T-helper 17 cell (primary cell): ENCODE results near the gene C1orf174. TPM values are rescaled to one million over a fixed set of nuclear protein-coding genes. Genes with fewer than 3 reads are reported as not detected.
A peak's percentile ranks its signal among the peaks of the same experiment; 100 is the strongest.

ENCODE experiments used
- ATAC-seq: fragments of 150-1000 bp; cut with Tn5 transposase; 2 replicates; pipeline ENCODE4 v1.10.0; 2021; ENCODE audit warnings: mild to moderate bottlenecking, moderate library complexity
- DNase-seq, 3 donors: peaks; one replicate each; pipeline versions ENCODE4 v3.0.0 to v3.0.0-alpha.2; 2020 to 2021
- H3K9me3 ChIP-seq: one replicate; pipeline ENCODE4 v1.7.0; 2013; ENCODE audit warnings: low read length, mild to moderate bottlenecking; ENCODE audit not compliant: control insufficient read depth, poor library complexity, severe bottlenecking
- H3K27ac Mint-ChIP-seq: one replicate; pipeline ENCODE4 v1.8.0; 2022; ENCODE audit warnings: mild to moderate bottlenecking, moderate library complexity, mixed read lengths
- H3K27me3 Mint-ChIP-seq: one replicate; pipeline ENCODE4 v1.8.0; 2022; ENCODE audit warnings: mixed read lengths
- H3K36me3 Mint-ChIP-seq: one replicate; pipeline ENCODE4 v1.8.0; 2022; ENCODE audit warnings: low read depth, mixed read lengths
- H3K4me1 Mint-ChIP-seq: one replicate; pipeline ENCODE4 v1.8.0; 2022; ENCODE audit warnings: mild to moderate bottlenecking, mixed read lengths
- H3K4me3 Mint-ChIP-seq: one replicate; pipeline ENCODE4 v1.8.0; 2022; ENCODE audit warnings: mild to moderate bottlenecking, moderate library complexity, mixed read lengths
- total RNA-seq, 4 donors: library from RNA in 2 of 4; stranded (reverse) in 2 of 4; gene quantifications; one replicate each; pipeline ENCODE4 v1.2.3 and lab custom pipeline; 2022 to 2026

C1orf174 gene
- total RNA-seq, 2 donors from 2014 or later = 13.5 to 16.4 TPM

DNA sequence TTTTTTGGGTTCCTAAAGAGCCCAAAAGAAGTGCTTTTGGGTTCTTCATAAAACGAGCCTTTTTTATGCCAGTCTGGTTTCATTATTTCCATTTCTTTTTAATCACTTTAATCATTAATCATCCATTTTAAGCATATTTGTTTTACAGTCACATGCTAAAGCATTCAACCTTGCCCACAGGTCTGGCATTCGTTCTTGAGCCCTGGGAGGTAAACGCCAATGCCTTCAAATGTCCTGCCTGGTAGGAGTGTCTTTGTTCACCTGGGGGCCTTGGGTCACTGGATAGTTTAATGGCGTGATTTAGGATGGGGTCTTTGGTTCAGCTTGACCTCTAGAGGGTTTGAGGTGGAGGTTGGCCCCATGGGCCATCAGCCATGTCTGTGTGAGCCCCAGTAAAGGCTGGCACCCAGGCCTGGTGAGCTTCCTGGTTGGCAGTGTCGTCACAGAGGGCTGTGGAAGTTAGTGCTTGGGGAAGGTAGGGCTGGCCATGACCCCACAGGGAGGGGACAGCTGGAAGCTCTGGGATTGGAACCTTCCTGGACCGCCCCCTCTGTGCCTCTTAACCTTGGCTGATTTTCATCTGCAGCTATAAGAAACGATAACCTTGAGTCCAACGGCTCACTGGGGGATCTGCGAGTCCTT is 20.2 kb downstream of the C1orf174 start:
- Mint-ChIP-seq H3K4me3 (no peak overlapping the region), H3K27me3 (no peaks in the 10 kb centered on the region), H3K27ac (no peak overlapping the region), H3K36me3 (peaks cover 14% of the 10 kb centered on the region), H3K4me1 (peaks cover 3% of the 10 kb centered on the region)
- no peak for ATAC-seq
- no peaks in the 10 kb centered on the region for H3K9me3 ChIP-seq
- DNase-seq = no peak

DNA sequence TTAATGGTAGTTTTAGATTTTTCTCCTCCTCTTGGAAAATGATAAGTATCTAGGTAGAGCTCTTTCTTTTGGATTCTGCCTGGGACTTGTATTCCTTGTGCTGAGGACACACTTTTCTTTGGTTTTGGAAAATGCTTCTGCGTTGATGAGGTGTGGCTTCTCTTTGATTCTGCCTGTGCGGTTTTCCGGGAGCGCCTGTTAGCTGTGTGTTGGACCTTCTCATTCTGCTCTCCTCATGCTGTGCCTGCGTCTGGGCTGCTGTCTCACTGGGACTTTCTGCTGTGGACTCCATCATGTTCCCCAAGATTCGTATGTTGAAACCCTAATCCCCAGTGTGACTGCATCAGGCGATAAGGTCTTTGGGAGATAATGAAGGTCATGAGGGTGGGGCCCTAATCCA is 21.0 kb downstream of the C1orf174 start:
- Mint-ChIP-seq H3K36me3 (peaks cover 14% of the 10 kb centered on the region), H3K27ac (no peak overlapping the region), H3K27me3 (no peaks in the 10 kb centered on the region), H3K4me3 (no peak overlapping the region), H3K4me1 (peaks cover 3% of the 10 kb centered on the region)
- no peak for ATAC-seq
- DNase-seq = no peak
- H3K9me3 ChIP-seq = no peaks in the 10 kb centered on the region

DNA sequence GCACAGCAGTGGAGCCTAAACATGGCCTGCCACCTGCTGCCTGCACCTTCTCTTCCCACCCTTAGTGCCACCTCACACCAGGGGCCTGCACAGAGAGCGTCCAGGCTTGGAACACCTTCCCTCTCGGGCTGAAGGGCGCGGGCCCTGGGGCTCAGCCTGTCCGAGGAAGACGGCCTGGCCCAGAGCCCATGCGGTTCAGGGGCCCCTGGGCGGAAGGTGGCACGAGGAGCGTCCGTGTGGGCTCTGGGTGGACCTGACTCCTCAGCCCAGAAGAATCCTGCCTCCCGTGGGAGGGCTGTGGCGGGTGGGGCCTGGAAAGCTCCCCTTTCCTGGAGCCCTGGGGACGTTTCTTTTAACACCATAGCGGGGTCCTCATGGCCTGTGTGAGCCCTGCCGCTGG is 23.4 kb downstream of the C1orf174 start:
- peaks cover 10% of the 10 kb centered on the region for H3K36me3 Mint-ChIP-seq
- DNase-seq (no peak), ATAC-seq (no peak)
- H3K27ac Mint-ChIP-seq = no peak overlapping the region
- H3K27me3 Mint-ChIP-seq = no peaks in the 10 kb centered on the region
- no peaks in the 10 kb centered on the region for H3K9me3 ChIP-seq
- no peak overlapping the region for H3K4me3 Mint-ChIP-seq
- H3K4me1 Mint-ChIP-seq = no peaks in the 10 kb centered on the region

DNA sequence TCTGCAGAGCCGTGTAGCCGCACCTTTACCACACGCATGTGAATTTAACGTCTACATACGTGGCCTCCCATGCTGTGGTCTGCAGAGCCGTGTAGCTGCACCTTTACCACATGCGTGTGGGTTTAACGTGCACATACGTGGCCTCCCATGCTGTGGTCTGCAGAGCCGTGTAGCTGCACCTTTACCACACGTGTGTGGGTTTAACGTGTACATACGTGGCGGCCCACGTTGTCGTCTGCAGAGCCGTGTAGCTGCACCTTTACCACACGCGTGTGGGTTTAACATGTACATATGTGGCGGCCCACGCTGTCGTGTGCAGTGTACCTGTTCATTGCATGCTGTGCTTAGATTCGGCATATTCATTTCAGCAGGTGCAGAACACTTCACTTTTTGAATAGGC is 25.3 kb downstream of the C1orf174 start:
- no peak for ATAC-seq
- no peaks in the 10 kb centered on the region for H3K27me3 Mint-ChIP-seq
- H3K9me3 ChIP-seq = no peaks in the 10 kb centered on the region
- H3K36me3 Mint-ChIP-seq = peaks cover 9% of the 10 kb centered on the region
- no peak overlapping the region for H3K4me3 Mint-ChIP-seq
- no peak for DNase-seq
- H3K4me1 Mint-ChIP-seq = no peaks in the 10 kb centered on the region
- H3K27ac Mint-ChIP-seq = no peak overlapping the region

DNA sequence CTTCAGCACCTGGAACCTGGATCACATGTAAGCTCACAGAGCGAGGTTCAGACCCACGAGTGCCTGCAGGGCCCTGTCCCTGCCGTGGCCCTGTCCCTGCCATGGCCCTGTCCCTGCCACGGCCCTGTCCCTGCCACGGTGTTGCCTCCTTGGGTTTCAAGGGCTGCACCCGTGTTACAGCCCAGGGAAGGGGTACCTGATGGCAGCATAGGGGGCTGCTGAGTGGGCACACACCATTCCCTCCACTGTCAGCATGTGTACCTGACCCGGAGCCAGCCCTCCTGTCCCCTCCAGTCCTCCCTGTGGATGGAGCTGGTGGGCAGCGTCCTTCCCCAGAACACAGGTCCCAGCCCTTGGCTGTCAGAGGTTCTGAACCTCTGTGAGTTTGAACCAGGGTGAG is 27.5 kb downstream of the C1orf174 start:
- no peaks in the 10 kb centered on the region for H3K27me3 Mint-ChIP-seq
- H3K27ac Mint-ChIP-seq = no peak overlapping the region
- ATAC-seq = no peak
- DNase-seq = no peak
- H3K4me3 Mint-ChIP-seq = no peak overlapping the region
- no peaks in the 10 kb centered on the region for H3K9me3 ChIP-seq
- H3K4me1 Mint-ChIP-seq = no peaks in the 10 kb centered on the region
- peaks cover 4% of the 10 kb centered on the region for H3K36me3 Mint-ChIP-seq

DNA sequence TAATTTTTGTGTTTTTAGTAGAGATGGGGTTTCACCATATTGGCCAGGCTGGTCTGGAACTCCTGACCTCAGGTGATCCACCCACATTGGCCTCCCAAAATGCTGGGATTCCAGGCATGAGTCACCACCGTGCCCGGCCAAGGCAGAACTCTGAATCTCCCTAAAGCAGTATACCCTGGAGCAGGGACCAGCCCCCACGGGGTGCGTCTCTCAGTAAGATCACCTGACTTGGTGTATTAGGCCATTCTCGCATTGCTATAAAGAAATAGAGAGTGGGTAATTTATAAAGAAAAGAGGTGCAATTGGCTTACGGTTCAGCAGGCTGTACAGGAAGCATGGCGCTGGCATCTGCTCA is 28.6 kb downstream of the C1orf174 start:
- peaks cover 2% of the 10 kb centered on the region for H3K36me3 Mint-ChIP-seq
- no peak for ATAC-seq
- H3K27ac Mint-ChIP-seq = no peak overlapping the region
- H3K4me3 Mint-ChIP-seq = no peak overlapping the region
- H3K27me3 Mint-ChIP-seq = no peaks in the 10 kb centered on the region
- H3K9me3 ChIP-seq = no peaks in the 10 kb centered on the region
- H3K4me1 Mint-ChIP-seq = peaks cover 2% of the 10 kb centered on the region
- DNase-seq = no peak

DNA sequence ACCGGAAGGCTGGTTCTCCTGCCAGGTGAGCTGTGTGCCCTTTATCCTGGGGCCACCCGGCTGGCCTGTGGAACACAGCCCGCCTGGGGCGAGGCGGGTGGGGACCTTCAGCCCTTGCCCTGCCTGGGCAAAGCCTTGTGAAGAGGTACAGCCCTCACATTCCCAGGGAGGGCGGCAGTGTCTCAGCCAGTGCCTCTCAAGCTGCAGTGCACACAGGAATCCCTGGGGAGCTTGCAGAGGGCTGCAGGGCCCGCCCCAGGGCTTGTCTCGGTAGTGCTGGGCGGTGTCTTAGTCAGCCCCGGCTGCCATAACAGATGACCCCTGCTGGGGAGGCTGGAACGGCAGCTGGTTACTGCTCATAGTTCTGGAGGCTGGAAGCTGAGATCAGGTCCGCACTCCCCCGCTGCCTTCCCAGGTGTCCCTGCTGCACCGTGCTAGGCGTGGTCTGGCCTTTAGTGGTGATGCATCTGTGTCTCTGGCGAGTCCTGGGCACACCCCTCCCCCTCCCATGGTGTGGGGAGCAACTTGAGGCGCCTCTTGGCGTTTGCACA is 30.2 kb downstream of the C1orf174 start:
- H3K36me3 Mint-ChIP-seq = peaks cover 2% of the 10 kb centered on the region
- H3K27me3 Mint-ChIP-seq = no peaks in the 10 kb centered on the region
- no peak overlapping the region for H3K27ac Mint-ChIP-seq
- no peak for DNase-seq
- peaks cover 4% of the 10 kb centered on the region for H3K4me1 Mint-ChIP-seq
- H3K4me3 Mint-ChIP-seq = no peak overlapping the region
- no peak for ATAC-seq
- no peaks in the 10 kb centered on the region for H3K9me3 ChIP-seq

DNA sequence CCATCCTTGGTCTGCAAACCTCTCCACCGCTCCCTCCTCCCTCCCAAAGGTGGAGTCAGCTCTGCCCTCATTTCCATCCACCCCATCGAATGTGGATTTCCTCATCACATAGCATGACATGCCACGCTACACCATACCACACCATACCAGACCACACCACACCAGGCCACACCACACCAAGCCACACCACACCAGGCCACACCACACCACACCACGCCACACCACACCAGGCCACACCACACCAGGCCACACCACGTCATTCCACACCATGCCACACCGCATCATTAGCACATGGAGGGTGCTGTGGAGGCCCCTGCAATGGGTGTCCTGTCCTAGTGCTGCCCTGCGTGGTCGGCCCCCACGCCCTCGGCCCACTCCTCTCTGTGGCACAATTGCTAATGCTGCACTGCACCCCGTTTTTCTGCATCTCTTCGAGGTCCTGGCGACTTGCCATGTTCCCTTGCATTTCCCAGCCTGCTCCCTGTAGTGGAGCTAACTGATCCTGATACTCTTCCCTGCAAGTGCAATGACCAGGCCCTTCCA is 31.5 kb downstream of the C1orf174 start:
- ATAC-seq = no peak
- no peak for DNase-seq
- H3K9me3 ChIP-seq = no peaks in the 10 kb centered on the region
- peaks cover 2% of the 10 kb centered on the region for H3K36me3 Mint-ChIP-seq
- H3K4me3 Mint-ChIP-seq = no peak overlapping the region
- H3K27ac Mint-ChIP-seq = peak overlapping the region; percentile 67
- H3K27me3 Mint-ChIP-seq = no peaks in the 10 kb centered on the region
- peaks cover 6% of the 10 kb centered on the region for H3K4me1 Mint-ChIP-seq

DNA sequence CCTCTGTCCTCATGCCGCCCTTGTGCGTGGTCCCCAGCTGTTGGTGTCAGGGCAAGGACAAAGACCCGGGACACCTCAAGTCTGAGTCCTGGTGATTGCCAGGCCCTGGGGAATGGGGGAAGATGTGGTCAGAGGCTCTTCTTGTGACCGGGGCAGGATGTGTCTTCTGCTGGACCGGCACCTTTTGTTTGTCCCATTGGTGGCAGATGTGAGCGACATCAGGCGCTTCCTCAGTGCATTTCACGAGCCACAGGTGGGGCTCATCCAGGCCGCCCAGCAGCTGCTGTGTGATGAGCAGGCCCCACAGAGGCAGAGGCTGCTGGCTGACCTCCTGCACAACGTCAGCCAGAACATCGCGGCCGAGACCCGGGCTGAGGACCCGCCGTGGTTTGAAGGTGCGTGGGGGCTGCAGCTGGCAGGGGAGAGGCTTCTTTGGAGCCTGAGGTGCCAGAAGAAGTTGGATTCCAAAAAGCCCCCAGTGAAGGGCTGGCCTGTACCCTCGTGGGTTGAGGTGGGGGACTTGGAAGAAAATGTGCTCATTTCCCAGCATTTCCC is 34.4 kb downstream of the C1orf174 start:
- Mint-ChIP-seq H3K27me3 (no peaks in the 10 kb centered on the region), H3K36me3 (no peaks in the 10 kb centered on the region), H3K27ac (no peak overlapping the region), H3K4me1 (peaks cover 6% of the 10 kb centered on the region), H3K4me3 (no peak overlapping the region)
- DNase-seq (no peak), ATAC-seq (no peak)
- no peaks in the 10 kb centered on the region for H3K9me3 ChIP-seq

DNA sequence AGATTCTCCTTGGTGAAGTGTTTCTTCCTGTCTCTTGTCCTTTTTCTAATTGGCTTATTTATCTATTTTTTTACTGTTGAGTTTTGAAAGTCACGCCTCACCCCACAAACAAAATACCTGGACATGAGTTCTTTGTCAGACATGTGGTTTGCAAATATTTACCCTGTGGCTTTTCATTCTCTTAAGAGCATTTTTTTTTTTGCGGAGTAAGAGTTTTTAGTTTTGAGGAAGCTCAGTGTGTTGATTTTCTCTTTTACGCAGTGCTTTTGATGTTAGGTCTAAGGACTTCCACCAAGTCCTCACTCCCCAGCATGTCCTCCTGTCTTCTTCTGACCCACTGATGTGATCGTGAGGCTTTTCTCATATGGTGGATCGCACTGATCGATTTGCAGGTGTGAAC is 35.2 kb downstream of the C1orf174 start:
- Mint-ChIP-seq H3K27me3 (no peaks in the 10 kb centered on the region), H3K4me1 (peaks cover 6% of the 10 kb centered on the region), H3K27ac (no peak overlapping the region), H3K36me3 (no peaks in the 10 kb centered on the region), H3K4me3 (no peak overlapping the region)
- no peaks in the 10 kb centered on the region for H3K9me3 ChIP-seq
- DNase-seq (no peak), ATAC-seq (no peak)

DNA sequence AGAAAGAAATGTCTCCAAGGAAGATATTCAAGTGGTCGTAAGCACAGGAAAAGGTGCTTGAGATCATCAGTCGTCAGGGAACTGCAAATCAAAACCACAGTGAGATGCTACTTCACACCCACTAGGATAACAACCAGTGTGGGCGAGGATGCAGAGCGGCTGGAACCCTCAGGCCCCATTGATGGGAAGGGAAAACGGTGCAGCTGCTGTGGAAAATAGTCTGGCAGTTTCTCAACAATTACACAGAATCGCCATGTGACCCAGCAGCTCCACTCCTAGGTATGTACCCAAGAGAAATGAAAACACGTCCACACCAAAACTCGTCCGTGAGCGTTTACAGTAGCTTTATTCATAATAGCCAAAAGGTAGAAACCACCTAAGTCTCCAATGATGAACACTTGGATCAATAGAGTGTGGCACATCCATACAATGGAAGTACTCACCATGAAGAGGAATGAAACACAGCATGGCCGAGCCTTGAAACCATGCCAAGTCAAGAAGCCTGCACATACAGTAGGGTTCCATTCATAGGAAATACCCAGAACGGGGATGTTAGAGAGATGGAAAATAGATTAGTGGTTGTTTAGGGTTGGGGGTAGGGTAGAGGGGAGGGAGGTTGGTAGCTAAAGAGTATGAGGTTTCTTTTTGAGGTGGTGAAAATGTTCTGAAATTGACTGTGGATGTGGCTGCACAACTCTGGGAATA is 36.7 kb downstream of the C1orf174 start:
- no peaks in the 10 kb centered on the region for H3K9me3 ChIP-seq
- ATAC-seq = no peak
- Mint-ChIP-seq H3K4me3 (no peak overlapping the region), H3K4me1 (peaks cover 10% of the 10 kb centered on the region), H3K36me3 (no peaks in the 10 kb centered on the region), H3K27ac (no peak overlapping the region), H3K27me3 (no peaks in the 10 kb centered on the region)
- DNase-seq = no peak

DNA sequence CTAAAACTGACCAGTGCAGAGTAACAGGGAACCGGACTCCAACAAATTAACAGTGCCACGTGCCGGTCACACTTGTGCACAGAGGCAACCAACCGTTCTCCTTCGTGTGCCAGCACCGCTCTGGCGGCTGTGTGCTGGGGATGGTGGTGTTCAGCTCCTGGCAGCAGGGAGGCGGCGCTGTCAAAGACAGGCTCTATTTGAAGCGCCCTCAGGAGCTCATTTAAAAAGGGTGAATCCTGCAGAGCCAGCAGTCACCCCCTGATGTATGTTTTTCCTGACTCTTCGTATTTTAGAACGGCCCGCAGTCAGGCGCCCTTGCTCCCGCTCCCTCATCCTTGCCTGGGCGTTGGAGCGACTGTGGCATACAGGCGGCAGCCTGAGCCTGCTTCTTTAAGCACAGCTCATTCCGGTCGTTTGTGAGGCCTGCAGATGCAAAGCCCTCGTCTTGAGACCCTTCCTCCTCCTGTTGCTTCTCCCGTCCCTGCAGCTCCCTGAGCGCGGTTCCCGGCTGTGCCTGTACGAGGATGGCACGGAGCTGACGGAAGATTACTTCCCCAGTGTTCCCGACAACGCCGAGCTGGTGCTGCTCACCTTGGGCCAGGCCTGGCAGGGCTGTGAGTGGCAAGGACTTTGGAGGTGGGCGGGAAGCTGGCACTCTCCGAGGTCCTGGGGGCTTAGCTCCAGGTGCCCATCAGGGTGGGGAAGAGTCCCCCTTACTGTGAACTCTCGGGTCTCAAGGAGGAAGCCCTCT is 41.7 kb downstream of the C1orf174 start:
- Mint-ChIP-seq H3K27me3 (no peaks in the 10 kb centered on the region), H3K36me3 (no peaks in the 10 kb centered on the region), H3K27ac (peak overlapping the region; percentile 78), H3K4me1 (peaks cover 14% of the 10 kb centered on the region), H3K4me3 (peak overlapping the region; percentile 99)
- no peak for DNase-seq
- ATAC-seq = no peak
- no peaks in the 10 kb centered on the region for H3K9me3 ChIP-seq

DNA sequence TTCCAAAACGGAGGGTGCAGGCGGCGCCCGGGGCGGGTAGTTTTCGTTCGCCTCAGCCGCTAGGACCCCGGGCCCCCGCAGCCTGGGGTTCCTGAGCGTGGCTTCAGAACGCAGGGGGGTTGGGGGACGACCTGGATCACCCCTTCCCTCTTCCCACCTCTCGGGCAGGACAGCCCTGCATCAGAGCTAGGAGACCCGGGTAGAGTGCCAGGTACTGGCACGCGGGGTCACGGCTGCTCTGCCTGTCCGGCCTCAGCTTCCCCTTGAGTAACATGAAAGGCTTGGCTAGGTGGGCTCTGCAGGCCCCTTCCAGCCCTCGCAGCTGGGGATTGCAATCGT is 42.3 kb downstream of the C1orf174 start:
- ATAC-seq (no peak), DNase-seq (no peak)
- H3K9me3 ChIP-seq = no peaks in the 10 kb centered on the region
- Mint-ChIP-seq H3K4me3 (peak overlapping the region; percentile 99), H3K36me3 (no peaks in the 10 kb centered on the region), H3K27ac (peak overlapping the region; percentile 92), H3K27me3 (no peaks in the 10 kb centered on the region), H3K4me1 (peaks cover 18% of the 10 kb centered on the region)
